Endothelial cell of umbilical vein (primary cell): ENCODE results near the gene C14orf39. TPM values are rescaled to one million over a fixed set of nuclear protein-coding genes. Genes with fewer than 3 reads are reported as not detected.

Source experiments
- BruUV-seq: library from RNA; stranded (reverse); fragments of 400-500 nt; replicated peaks from 2 replicates; lab custom pipeline; 2021; lab: Mats Ljungman, UMichigan
- CTCF ChIA-PET: fragments of 300-600, 350-600 bp; sonication (Branson Sonifier 250); formaldehyde crosslinking; loops from one replicate; lab custom pipeline; 2021; ENCODE audit warnings: antibody characterized with exemption, inconsistent platforms; lab: Charles Lee
- POLR2A ChIA-PET: fragments of 300-600, 350-600 bp; sonication (Branson Sonifier 250); formaldehyde crosslinking; loops from one replicate; lab custom pipeline; 2021; ENCODE audit warnings: antibody characterized with exemption, inconsistent platforms; lab: Charles Lee
- DNase-seq: peaks from one replicate; pipeline ENCODE4 v3.0.0-alpha.2; 2011; ENCODE audit warnings: low read depth, low spot score
- FAIRE-seq: peaks from 2 replicates; lab custom pipeline; 2011; peaks lifted over from hg19 to GRCh38; lab: Jason Lieb, UNC
- H2AFZ ChIP-seq: 2 replicates; pipeline ENCODE4 v1.6.0; 2012; ENCODE audit warnings: low read depth, low read length, control low read depth, inconsistent platforms
- H3K27ac ChIP-seq: 2 replicates; pipeline ENCODE4 v1.5.1; 2011; ENCODE audit warnings: low read depth, mild to moderate bottlenecking, control low read depth, low read length, moderate library complexity; ENCODE audit not compliant: insufficient read depth
- H3K27me3 ChIP-seq, 2 experiments: 2 replicates each; pipeline versions ENCODE4 v1.6.0 to v1.6.1; 2011; ENCODE audit warnings: low read length in 2 of 2, mixed read lengths in 1 of 2; ENCODE audit not compliant: control insufficient read depth in 2 of 2, insufficient read depth in 2 of 2
- H3K36me3 ChIP-seq, 2 experiments: 2 replicates in 1 of 2; 3 replicates in 1 of 2; pipeline ENCODE4 v1.5.1; 2011; ENCODE audit warnings: low read length in 2 of 2, mild to moderate bottlenecking in 1 of 2, moderate library complexity in 1 of 2; ENCODE audit not compliant: control insufficient read depth in 2 of 2, insufficient read depth in 2 of 2; ENCODE audit errors: extremely low read depth in 1 of 2
- H3K4me1 ChIP-seq: 3 replicates; pipeline ENCODE4 v1.5.1; 2011; ENCODE audit warnings: mild to moderate bottlenecking, low read length; ENCODE audit not compliant: control insufficient read depth, insufficient read depth; ENCODE audit errors: extremely low read depth
- H3K4me2 ChIP-seq: 2 replicates; pipeline ENCODE4 v1.6.1; 2011; ENCODE audit warnings: low read length, control low read depth, mixed read lengths; ENCODE audit not compliant: insufficient read depth
- H3K4me3 ChIP-seq, 3 experiments: fragments of 200-600 bp in 1 of 3; sonication (generic), shearing (Covaris generic) in 1 of 3; replicated peaks in 1 of 3; 2 replicates each; pipeline ENCODE4 v1.5.1; 2011 to 2016; ENCODE audit warnings: control low read depth in 3 of 3, low read length in 3 of 3, mild to moderate bottlenecking in 2 of 3, inconsistent platforms in 1 of 3, low read depth in 1 of 3, moderate library complexity in 1 of 3; ENCODE audit not compliant: insufficient read depth in 1 of 3
- H3K79me2 ChIP-seq: 2 replicates; pipeline ENCODE4 v1.6.0; 2012; ENCODE audit warnings: low read length, inconsistent platforms; ENCODE audit not compliant: control insufficient read depth, insufficient read depth
- H3K9ac ChIP-seq: replicated peaks from 2 replicates; pipeline ENCODE3; 2011; ENCODE audit warnings: low read length, control low read depth; ENCODE audit not compliant: insufficient read depth; ENCODE audit errors: extremely low read depth
- H3K9me1 ChIP-seq: replicated peaks from 3 replicates; pipeline ENCODE4 v1.6.0; 2011; ENCODE audit warnings: mild to moderate bottlenecking, low read length; ENCODE audit not compliant: control insufficient read depth, insufficient read depth; ENCODE audit errors: extremely low read depth
- H3K9me3 ChIP-seq: replicated peaks from 2 replicates; pipeline ENCODE4 v1.5.1; 2012; ENCODE audit warnings: low read length, inconsistent platforms; ENCODE audit not compliant: control insufficient read depth, insufficient read depth
- H4K20me1 ChIP-seq: replicated peaks from 2 replicates; pipeline ENCODE3; 2011; ENCODE audit warnings: mild to moderate bottlenecking, low read length; ENCODE audit not compliant: control insufficient read depth, insufficient read depth; ENCODE audit errors: extremely low read depth
- EZH2 ChIP-seq: IDR thresholded peaks from 2 replicates; pipeline ENCODE4 v1.6.1; 2012; ENCODE audit warnings: borderline replicate concordance, low read depth, mild to moderate bottlenecking, moderate library complexity, low read length, inconsistent platforms; ENCODE audit not compliant: severe bottlenecking
- FOS ChIP-seq: IDR thresholded peaks from 2 replicates; pipeline ENCODE4 v1.6.1; 2011; ENCODE audit warnings: mild to moderate bottlenecking, low read length, moderate library complexity, borderline replicate concordance; ENCODE audit not compliant: insufficient read depth
- GATA2 ChIP-seq: IDR thresholded peaks from 2 replicates; pipeline ENCODE4 v1.7.0; 2011; ENCODE audit warnings: low read depth, mild to moderate bottlenecking, moderate library complexity, mixed read lengths, low read length; ENCODE audit not compliant: insufficient read length, insufficient read depth
- JUN ChIP-seq: IDR thresholded peaks from 2 replicates; pipeline ENCODE4 v1.6.1; 2011; ENCODE audit warnings: borderline replicate concordance, low read depth; ENCODE audit not compliant: insufficient read length, insufficient read depth
- MYC ChIP-seq: IDR thresholded peaks from one replicate; pipeline ENCODE4 v1.6.1; 2011; ENCODE audit warnings: mild to moderate bottlenecking, low read depth, low read length
- POLR2A ChIP-seq: IDR thresholded peaks from 2 replicates; pipeline ENCODE4 v1.6.1; 2012; ENCODE audit warnings: low read depth, mild to moderate bottlenecking, control low read depth, low read length
- POLR2AphosphoS5 ChIP-seq: IDR thresholded peaks from 2 replicates; pipeline ENCODE4 v1.6.1; 2012; ENCODE audit warnings: low read depth, mild to moderate bottlenecking, control low read depth, low read length, moderate library complexity; ENCODE audit not compliant: insufficient read depth
- dilution Hi-C: fragments of 300-500 bp; cut with MboI; formaldehyde crosslinking; loops from one replicate; pipeline ENCODE4 v1.15.0; 2019; ENCODE audit warnings: low sequenced_read_pairs; ENCODE audit not compliant: extremely low pct_ligation_motif_present
- intact Hi-C: fragments of 100-400 bp; cut with micrococcal nuclease; formaldehyde crosslinking; loops from one replicate; pipeline ENCODE4 v1.10.0; 2022
- polyA plus RNA-seq, 4 experiments: library from polyadenylated mRNA; depleted of rRNA in 3 of 4; stranded (reverse) in 3 of 4; unstranded in 1 of 4; fragments of >200 nt; gene quantifications; 2 replicates each; pipeline versions ENCODE4 v1.2.1 to v1.2.3, GENCODE V29; 2011 to 2012; ENCODE audit warnings: missing spikeins in 1 of 4
- total RNA-seq: library from RNA; stranded (reverse); gene quantifications from 2 replicates; pipeline ENCODE4 v1.2.3, GENCODE V29; 2021
- TF ChIP-seq, protein P1 (sequence below): IDR thresholded peaks from 2 replicates; pipeline ENCODE4 v1.6.1; 2011; ENCODE audit not compliant: insufficient read depth, insufficient read length
- TF ChIP-seq, protein P2 (sequence below), 2 donors: IDR thresholded peaks; 1 replicate in 1 of 2; 2 replicates in 1 of 2; pipeline ENCODE4 v1.5.1; 2011; ENCODE audit warnings: low read length in 2 of 2, mild to moderate bottlenecking in 2 of 2, moderate library complexity in 2 of 2, control low read depth in 1 of 2, inconsistent platforms in 1 of 2, low read depth in 1 of 2; ENCODE audit not compliant: insufficient read depth in 1 of 2; ENCODE audit errors: extremely low read depth in 1 of 2

C14orf39 gene
- total and polyA plus RNA-seq, 2 donors (not counting 3 experiments of a cell fraction or from before 2014, with no cell fraction given), result not detected

DNA sequence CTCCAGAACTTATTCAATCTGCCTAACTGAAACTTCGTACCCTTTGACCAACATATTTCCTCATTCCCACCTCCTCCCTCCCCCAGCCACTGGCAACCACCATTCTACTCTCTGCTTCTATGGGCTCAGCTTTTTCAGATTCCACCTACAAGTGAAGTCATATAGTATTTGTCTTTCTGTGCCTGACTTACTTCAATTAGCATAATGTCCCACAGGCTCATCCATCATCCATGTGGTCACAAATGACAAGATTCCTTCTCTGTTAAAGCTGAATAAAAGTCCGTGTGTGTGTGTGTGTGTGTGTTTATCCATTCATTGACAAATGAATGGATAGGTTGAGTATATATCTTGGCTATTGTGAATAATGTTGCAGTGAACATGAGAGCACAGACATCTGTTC lies 1.3 kb upstream of the C14orf39 start:
- ChIA-PET CTCF (no interaction called here), POLR2A (no interaction called here)
- TF ChIP-seq FOS (no peak), GATA2 (no peak), POLR2AphosphoS5 (no peak), MYC (no peak), EZH2 (no peak), POLR2A (no peak), JUN (no peak)
- TF ChIP-seq, protein P1, sequence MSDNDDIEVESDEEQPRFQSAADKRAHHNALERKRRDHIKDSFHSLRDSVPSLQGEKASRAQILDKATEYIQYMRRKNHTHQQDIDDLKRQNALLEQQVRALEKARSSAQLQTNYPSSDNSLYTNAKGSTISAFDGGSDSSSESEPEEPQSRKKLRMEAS, result no peak
- TF ChIP-seq, protein P2, sequence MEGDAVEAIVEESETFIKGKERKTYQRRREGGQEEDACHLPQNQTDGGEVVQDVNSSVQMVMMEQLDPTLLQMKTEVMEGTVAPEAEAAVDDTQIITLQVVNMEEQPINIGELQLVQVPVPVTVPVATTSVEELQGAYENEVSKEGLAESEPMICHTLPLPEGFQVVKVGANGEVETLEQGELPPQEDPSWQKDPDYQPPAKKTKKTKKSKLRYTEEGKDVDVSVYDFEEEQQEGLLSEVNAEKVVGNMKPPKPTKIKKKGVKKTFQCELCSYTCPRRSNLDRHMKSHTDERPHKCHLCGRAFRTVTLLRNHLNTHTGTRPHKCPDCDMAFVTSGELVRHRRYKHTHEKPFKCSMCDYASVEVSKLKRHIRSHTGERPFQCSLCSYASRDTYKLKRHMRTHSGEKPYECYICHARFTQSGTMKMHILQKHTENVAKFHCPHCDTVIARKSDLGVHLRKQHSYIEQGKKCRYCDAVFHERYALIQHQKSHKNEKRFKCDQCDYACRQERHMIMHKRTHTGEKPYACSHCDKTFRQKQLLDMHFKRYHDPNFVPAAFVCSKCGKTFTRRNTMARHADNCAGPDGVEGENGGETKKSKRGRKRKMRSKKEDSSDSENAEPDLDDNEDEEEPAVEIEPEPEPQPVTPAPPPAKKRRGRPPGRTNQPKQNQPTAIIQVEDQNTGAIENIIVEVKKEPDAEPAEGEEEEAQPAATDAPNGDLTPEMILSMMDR (IDR thresholded peaks at IDR 0.05; ENCODE audit: extremely low read depth in 1 of 2, insufficient read depth in 1 of 2, low read depth in 1 of 2, low read length in 2 of 2), result no peak
- H4K20me1 ChIP-seq, result no peaks in the 10 kb centered on the region
- no peaks in the 10 kb centered on the region for H3K79me2 ChIP-seq
- intact Hi-C loops, result loop anchor here (2.0 to 10.0 kb wide), 2 partner anchors 136 to 242 kb away; partner anchors contain the start of gene PPM1A
- peaks cover 28 to 66% of the 10 kb centered on the region in 2 experiments for H3K27me3 ChIP-seq
- H3K9me1 ChIP-seq, result no peaks in the 10 kb centered on the region
- no peaks in the 10 kb centered on the region for H3K36me3 ChIP-seq
- H3K9me3 ChIP-seq, result no peaks in the 10 kb centered on the region
- no peak overlapping the region for H3K4me2 ChIP-seq
- no peaks in the 10 kb centered on the region for H3K4me1 ChIP-seq
- H3K9ac ChIP-seq, result no peak overlapping the region
- no peak overlapping the region for H2AFZ ChIP-seq
- H3K4me3 ChIP-seq, result no peak overlapping the region
- BruUV-seq, result no TSS peak
- no peak for DNase-seq
- no peak for FAIRE-seq
- dilution Hi-C loops, result no loop called here
- H3K27ac ChIP-seq, result no peak overlapping the region
